Activated CD8-positive, alpha-beta memory T cell treated with anti-CD3 and anti-CD28 coated beads, Interleukin-2, amount 50 U/mL, for 48 hours (primary cell): ENCODE data around the gene MAP1S.

ENCODE experiments used
- DNase-seq: peaks from one replicate; pipeline ENCODE4 v3.0.0-alpha.2; 2020

MAP1S gene

GRCh38 chr19:17737690-17738153, 18.4 kb downstream of the MAP1S start:
- DNase-seq = no peak

- DNase-seq = no peak
Observed at GRCh38 chr19:17739121-17739875, 20.0 kb downstream of the MAP1S start.

- DNase-seq = no peak
Observed at GRCh38 chr19:17741456-17741855, 22.2 kb downstream of the MAP1S start.

GRCh38 chr19:17743874-17744580, 24.7 kb downstream of the MAP1S start:
- no peak for DNase-seq

GRCh38 chr19:17747205-17748098, 28.2 kb downstream of the MAP1S start:
- peak; percentile 97 for DNase-seq

GRCh38 chr19:17748884-17749638, 29.8 kb downstream of the MAP1S start:
- no peak for DNase-seq

- peak; percentile 70 for DNase-seq
Observed at GRCh38 chr19:17749912-17750317, 30.6 kb downstream of the MAP1S start.

GRCh38 chr19:17751103-17751911, 32.0 kb downstream of the MAP1S start, which contains the start of gene FCHO1:
Gene FCHO1, plus strand, starts transcription at chr19:17751477. Its CDS starts 3,688 bp downstream, at chr19:17755165.
- peak; percentile 89 for DNase-seq

- DNase-seq = no peak
Observed at GRCh38 chr19:17751912-17752273, 32.6 kb downstream of the MAP1S start.

- DNase-seq = no peak
Observed at GRCh38 chr19:17752865-17753639, 33.8 kb downstream of the MAP1S start.

- no peak for DNase-seq
Observed at GRCh38 chr19:17753976-17754375, 34.7 kb downstream of the MAP1S start.

GRCh38 chr19:17754634-17755442, 35.6 kb downstream of the MAP1S start:
- DNase-seq = no peak

- no peak for DNase-seq
Observed at GRCh38 chr19:17755443-17755890, 36.2 kb downstream of the MAP1S start.

- DNase-seq = no peak
Observed at GRCh38 chr19:17755977-17756670, 36.8 kb downstream of the MAP1S start.

GRCh38 chr19:17757125-17757524, 37.8 kb downstream of the MAP1S start:
- no peak for DNase-seq

- DNase-seq = no peak
Observed at GRCh38 chr19:17758515-17758914, 39.2 kb downstream of the MAP1S start.

- DNase-seq = no peak
Observed at GRCh38 chr19:17761148-17761547, 41.9 kb downstream of the MAP1S start.

GRCh38 chr19:17762505-17763229, 43.4 kb downstream of the MAP1S start:
- DNase-seq = no peak
